NCI-H2227 (cell line): Measurements from ENCODE around the gene RUSC1.

Experiments used
- DNase-seq: peaks from one replicate; lab custom pipeline; 2025; ENCODE audit not compliant: unreplicated experiment; lab: John Stamatoyannopoulos, UW

RUSC1 gene

GRCh38 chr1:155295183-155295941, 25.3 kb upstream of the RUSC1 start:
- DNase-seq, result no peak

GRCh38 chr1:155295942-155296267, 24.8 kb upstream of the RUSC1 start:
- DNase-seq, result no peak

GRCh38 chr1:155296661-155297060, 24.0 kb upstream of the RUSC1 start:
- DNase-seq, result no peak

- peak; percentile 23 for DNase-seq
These were observed 23.3 kb upstream of the RUSC1 start for GRCh38 chr1:155297384-155297783.

- no peak for DNase-seq
These were observed 20.7 kb upstream of the RUSC1 start for GRCh38 chr1:155300024-155300423.

- DNase-seq, result no peak
These were observed 20.0 kb upstream of the RUSC1 start for GRCh38 chr1:155300553-155301329.

- no peak for DNase-seq
These were observed 19.3 kb upstream of the RUSC1 start, which contains the start of gene PKLR for GRCh38 chr1:155301342-155301841. PKLR (minus strand) TSS chr1:155301438; CDS start chr1:155301395, 43 bp downstream.

- no peak for DNase-seq
These were observed 16.1 kb upstream of the RUSC1 start for GRCh38 chr1:155304558-155305063.

- no peak for DNase-seq
These were observed 14.8 kb upstream of the RUSC1 start for GRCh38 chr1:155305881-155306391.

- DNase-seq, result peak; percentile 39
These were observed 13.4 kb upstream of the RUSC1 start for GRCh38 chr1:155307247-155307740.

GRCh38 chr1:155308493-155309422, 11.9 kb upstream of the RUSC1 start, which contains the start of gene FDPS:
FDPS (plus strand) TSS chr1:155308866; CDS start chr1:155309790, 924 bp downstream.
- DNase-seq, result peak; percentile 99

- no peak for DNase-seq
These were observed 11.2 kb upstream of the RUSC1 start for GRCh38 chr1:155309423-155310021.

- no peak for DNase-seq
These were observed 7.4 kb upstream of the RUSC1 start for GRCh38 chr1:155313261-155313660.

GRCh38 chr1:155316922-155317321, 3.8 kb upstream of the RUSC1 start:
- DNase-seq, result no peak

- DNase-seq, result no peak
These were observed 2.6 kb upstream of the RUSC1 start for GRCh38 chr1:155318082-155318481.

- no peak for DNase-seq
These were observed 1.2 kb upstream of the RUSC1 start for GRCh38 chr1:155319536-155319935.

GRCh38 chr1:155320252-155320651, 442 bp upstream of the RUSC1 start:
- no peak for DNase-seq

GRCh38 chr1:155321639-155322503, 1.2 kb downstream of the RUSC1 start:
- DNase-seq, result peak; percentile 46

- DNase-seq, result peak; percentile 60
These were observed 1.9 kb downstream of the RUSC1 start for GRCh38 chr1:155322571-155322952.
